Stomach (tissue), 4 donors: ENCODE data around the gene TSKS.

Experiments used
- CTCF ChIP-seq, 7 experiments: fragments of 450-650 bp in 4 of 7; fragments of 200-600 bp in 3 of 7; sonication (generic) in 3 of 7; IDR thresholded peaks; one replicate each; pipeline ENCODE4 v1.5.1; 2016 to 2019; ENCODE audit warnings: antibody characterized with exemption in 7 of 7, control low read depth in 2 of 7, mild to moderate bottlenecking in 1 of 7
- EP300 ChIP-seq: sonication (generic); formaldehyde crosslinking; IDR thresholded peaks from one replicate; pipeline ENCODE4 v1.6.1; 2017; ENCODE audit warnings: antibody characterized with exemption
- POLR2A ChIP-seq, 4 donors: fragments of 450-650 bp; IDR thresholded peaks; one replicate each; pipeline ENCODE4 v1.6.1; 2016; ENCODE audit warnings: antibody characterized with exemption in 4 of 4, control low read depth in 2 of 4, mild to moderate bottlenecking in 1 of 4, moderate library complexity in 1 of 4
- POLR2AphosphoS5 ChIP-seq, 3 donors: sonication (generic); formaldehyde crosslinking; IDR thresholded peaks; one replicate each; pipeline ENCODE4 v1.6.1; 2016; ENCODE audit warnings: antibody characterized with exemption in 3 of 3

GRCh38 chr19:49696865-49697264 lies 66.2 kb downstream of the TSKS start:
- no peak for TF ChIP-seq CTCF (IDR thresholded peaks at IDR 0.05)
- no peak for TF ChIP-seq POLR2AphosphoS5 (IDR thresholded peaks at IDR 0.05)
- TF ChIP-seq POLR2A (IDR thresholded peaks at IDR 0.05), result no peak
- no peak for TF ChIP-seq EP300
